Activated naive CD8-positive, alpha-beta T cell (primary cell): ENCODE measurements around the gene NXF1.

Experiments
- H3K27ac Mint-ChIP-seq: one replicate; pipeline ENCODE4 v1.8.0; 2021; ENCODE audit warnings: mixed read lengths
- H3K27me3 Mint-ChIP-seq: one replicate; pipeline ENCODE4 v1.8.0; 2021; ENCODE audit warnings: mixed read lengths
- H3K36me3 Mint-ChIP-seq: one replicate; pipeline ENCODE4 v1.8.0; 2021; ENCODE audit warnings: mixed read lengths
- H3K4me1 Mint-ChIP-seq: one replicate; pipeline ENCODE4 v1.8.0; 2021; ENCODE audit warnings: low read depth, mixed read lengths
- H3K4me3 Mint-ChIP-seq: one replicate; pipeline ENCODE4 v1.8.0; 2021; ENCODE audit warnings: mild to moderate bottlenecking, mixed read lengths
- H3K9me3 Mint-ChIP-seq: one replicate; pipeline ENCODE4 v1.8.0; 2021; ENCODE audit warnings: low read depth, mixed read lengths

Gene NXF1

DNA sequence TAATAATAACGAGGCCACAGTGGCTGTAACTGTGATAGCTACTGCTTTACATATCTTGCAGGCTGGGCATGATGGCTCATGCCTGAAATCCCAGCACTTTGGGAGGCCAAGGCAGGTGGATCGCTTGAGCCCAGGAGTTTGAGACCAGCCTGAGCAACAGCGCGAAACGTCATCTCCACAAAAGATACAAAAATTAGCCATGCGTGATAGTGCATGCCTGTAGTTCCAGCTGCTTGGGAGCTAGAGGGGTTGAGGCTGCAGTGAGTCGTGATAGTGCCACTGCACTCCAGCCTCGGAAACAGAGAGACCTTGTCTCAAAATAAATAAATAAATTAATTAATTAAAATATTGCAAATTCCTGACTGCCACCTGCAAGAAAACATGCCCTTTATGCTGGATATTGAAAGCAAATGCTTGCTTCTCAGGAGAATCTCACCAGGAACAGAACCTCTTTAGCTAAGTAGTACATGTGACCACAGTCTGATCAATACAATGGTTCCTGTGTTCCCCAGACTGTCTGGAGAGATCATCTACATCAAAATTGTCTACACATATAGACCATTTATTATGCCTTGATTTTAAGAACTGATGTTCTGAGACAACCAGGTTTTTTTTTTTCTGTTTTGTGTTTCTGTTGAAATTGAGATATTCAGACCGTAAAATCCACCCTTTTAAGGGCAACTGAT, 57.6 kb downstream of the NXF1 start:
- Mint-ChIP-seq H3K4me3 (no peak overlapping the region), H3K27ac (peak overlapping the region; percentile 22), H3K36me3 (peaks cover 4% of the 10 kb centered on the region), H3K4me1 (peaks cover 22% of the 10 kb centered on the region), H3K27me3 (no peaks in the 10 kb centered on the region), H3K9me3 (no peaks in the 10 kb centered on the region)
